Ovary (tissue), 9 donors: Measurements from ENCODE around the gene CTPS2. TPM values are rescaled to one million over a fixed set of nuclear protein-coding genes. Genes with fewer than 3 reads are reported as not detected.

Experiments
- DNase-seq, 5 donors: peaks; one replicate each; pipeline ENCODE4 v3.0.0-alpha.2; 2019 to 2020
- H3K27ac ChIP-seq, 2 donors: fragments of 200-600 bp; one replicate each; pipeline versions ENCODE4 v1.5.1 to v1.8.0; 2019 to 2022
- H3K27me3 ChIP-seq: fragments of 200-600 bp; one replicate; pipeline ENCODE4 v1.8.0; 2022
- H3K36me3 ChIP-seq: fragments of 200-600 bp; sonication (generic); one replicate; pipeline ENCODE4 v1.5.1; 2019
- H3K4me1 ChIP-seq: one replicate; pipeline ENCODE4 v1.8.1; 2013; ENCODE audit warnings: mild to moderate bottlenecking, moderate library complexity; ENCODE audit not compliant: insufficient read depth
- H3K4me3 ChIP-seq: fragments of 200-600 bp; sonication (generic); one replicate; pipeline ENCODE4 v1.5.1; 2017
- H3K9me3 ChIP-seq, 2 donors: fragments of 200-600 bp in 1 of 2; sonication (generic) in 1 of 2; one replicate each; pipeline versions ENCODE4 v1.5.1 to v1.8.1; 2013 to 2019; ENCODE audit warnings: mild to moderate bottlenecking in 1 of 2, moderate library complexity in 1 of 2
- CTCF ChIP-seq, 3 donors: fragments of 450-650 bp in 2 of 3; fragments of 200-600 bp in 1 of 3; IDR thresholded peaks; one replicate each; pipeline versions ENCODE4 v1.5.1 to v1.8.0; 2016 to 2022; ENCODE audit warnings: antibody characterized with exemption in 3 of 3, mild to moderate bottlenecking in 1 of 3
- EP300 ChIP-seq: sonication (generic); formaldehyde crosslinking; IDR thresholded peaks from one replicate; pipeline ENCODE4 v1.6.1; 2017; ENCODE audit warnings: antibody characterized with exemption
- POLR2A ChIP-seq: fragments of 450-650 bp; IDR thresholded peaks from one replicate; pipeline ENCODE4 v1.6.1; 2017; ENCODE audit warnings: antibody characterized with exemption, mild to moderate bottlenecking, moderate library complexity
- WGBS, 3 donors: extraction: QIAGEN DNeasy Blood & Tissue Kit in 1 of 3; methylation state at CpG; one replicate each; pipeline versions ENCODE4 v1.1.5 to v1.1.7; 2013 to 2017; 5-methylcytosine and 5-hydroxymethylcytosine counted together
- intact Hi-C, 4 donors: fragments of 100-400 bp; cut with DNase I; formaldehyde crosslinking; loops; one replicate each; pipeline versions ENCODE4 v1.11.0 to v1.15.1; 2022 to 2023
- polyA plus RNA-seq, 2 donors: library from polyadenylated mRNA; stranded (reverse); fragments of 200-250 nt in 1 of 2; fragments of 350-450 nt in 1 of 2; fragmentation: Illumina TruSeq in 1 of 2; extraction: RNeasy Lipid Tissue Mini Kit (QIAGEN cat#74804) in 1 of 2; gene quantifications; one replicate each; pipeline ENCODE4 v1.2.3, GENCODE V29; 2013 to 2014
- total RNA-seq, 7 donors: library from RNA; depleted of rRNA in 2 of 7; stranded (reverse); fragments of >200 nt in 2 of 7; fragmentation: NEBNext Ultra II Directional in 3 of 7; extraction: Animal tissue kit (Norgen Biotek cat#: 25700) in 3 of 7; gene quantifications; one replicate each; pipeline versions ENCODE4 v1.1.0 to v1.2.4, GENCODE V29; 2016 to 2023
- donor health status: DM: no; HTN: no; CAD: no; lungs with moderate emphysema.
- donor health status: DM: no; HTN: no; CAD: no.
- donor health status: Bipolar disorder and iron deficiency.
- donor health status: DM: yes; HTN: yes; CAD: no.
- donor health status: DM: no; HTN: no; CAD: no.
- donor health status: DM: yes; HTN: yes; CAD: no.

The CTPS2 gene
- total and polyA plus RNA-seq, 9 donors = 10.6 to 26.3 (median 17.2) TPM

DNA sequence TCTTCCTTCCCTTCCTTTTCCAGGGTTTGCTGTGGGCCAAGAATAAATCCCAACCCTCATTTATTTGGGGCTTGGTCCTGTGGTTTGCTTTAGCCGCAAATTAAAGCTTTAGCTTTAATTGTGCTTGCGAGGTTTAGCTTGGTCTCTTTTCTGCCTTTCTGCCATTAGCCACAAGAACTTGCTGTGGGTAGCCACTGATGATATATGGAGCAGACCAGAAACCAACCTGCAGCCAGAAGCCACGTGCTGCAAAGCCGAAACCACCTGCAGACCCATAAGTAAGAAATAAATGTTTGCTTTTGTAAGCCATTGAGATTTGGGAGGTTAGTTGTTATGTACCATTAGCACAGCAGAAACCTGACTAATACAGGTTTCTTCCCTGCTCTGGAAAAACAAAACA lies 152.3 kb downstream of the CTPS2 start:
- DNase-seq = no peak
- TF ChIP-seq EP300 (no peak), POLR2A (no peak), CTCF (IDR thresholded peaks at IDR 0.05) (no peak)
- no peak overlapping the region for H3K4me3 ChIP-seq
- H3K27ac ChIP-seq = no peak overlapping the region
- no peaks in the 10 kb centered on the region for H3K9me3 ChIP-seq
- H3K36me3 ChIP-seq = no peaks in the 10 kb centered on the region
- intact Hi-C loops = no loop called here
- 85 to 89% (median 88%) methylated on average over 4 of the region's 4 CpGs for WGBS, 3 donors
- no peaks in the 10 kb centered on the region for H3K4me1 ChIP-seq
- H3K27me3 ChIP-seq = no peaks in the 10 kb centered on the region

DNA sequence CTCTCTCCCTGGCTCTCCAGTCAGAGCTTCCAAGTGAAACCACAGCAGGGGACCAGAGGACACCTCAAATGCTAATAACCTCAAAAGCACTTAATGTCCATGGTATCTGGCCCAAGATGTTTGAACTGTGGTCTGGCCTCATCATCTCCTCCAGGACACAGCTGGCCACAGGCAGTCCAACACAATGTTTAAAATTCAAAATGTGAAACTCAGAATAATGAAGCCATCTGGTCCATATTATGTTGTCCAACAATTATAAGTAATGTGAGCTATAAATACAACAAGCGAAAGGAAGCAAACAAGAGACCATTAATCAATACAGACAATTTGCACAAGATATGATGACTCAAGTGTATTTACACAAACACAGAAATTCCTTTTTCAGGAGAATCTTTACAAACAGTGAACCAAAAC lies 153.3 kb downstream of the CTPS2 start:
- H3K27ac ChIP-seq = no peak overlapping the region
- H3K27me3 ChIP-seq = no peaks in the 10 kb centered on the region
- DNase-seq = no peak
- intact Hi-C loops = no loop called here
- WGBS, 3 donors = 40 to 63% (median 51%) methylated on average over 1 of the region's 1 CpG
- H3K4me1 ChIP-seq = no peaks in the 10 kb centered on the region
- H3K36me3 ChIP-seq = no peaks in the 10 kb centered on the region
- no peak for TF ChIP-seq CTCF (IDR thresholded peaks at IDR 0.05)
- no peak for TF ChIP-seq EP300
- TF ChIP-seq POLR2A = no peak
- H3K9me3 ChIP-seq = no peaks in the 10 kb centered on the region
- H3K4me3 ChIP-seq = no peak overlapping the region

DNA sequence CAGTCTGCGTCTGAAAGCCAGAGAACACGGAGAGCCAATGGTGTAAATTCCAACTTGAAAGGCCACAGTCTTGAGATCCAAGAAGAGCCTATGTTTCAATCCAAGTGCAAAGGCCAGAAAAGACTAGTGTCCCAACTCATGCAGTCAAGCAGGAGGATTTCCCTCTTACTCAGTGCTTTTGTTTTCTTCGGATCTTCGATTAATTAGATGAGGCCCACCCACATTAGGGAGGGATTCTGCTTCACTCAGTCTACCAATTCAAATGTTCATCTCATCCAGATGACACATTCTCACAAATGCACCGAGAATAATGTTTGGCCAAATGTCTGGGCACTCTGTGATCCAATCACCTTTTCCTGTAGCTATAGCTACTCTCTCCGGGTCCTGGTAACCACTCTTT lies 154.0 kb downstream of the CTPS2 start:
- Histone ChIP-seq H3K27me3 (no peaks in the 10 kb centered on the region), H3K4me1 (no peaks in the 10 kb centered on the region), H3K36me3 (no peaks in the 10 kb centered on the region), H3K9me3 (no peaks in the 10 kb centered on the region), H3K4me3 (no peak overlapping the region), H3K27ac (no peak overlapping the region)
- TF ChIP-seq EP300 (no peak), CTCF (IDR thresholded peaks at IDR 0.05) (no peak), POLR2A (no peak)
- DNase-seq = no peak
- 85 to 87% (median 86%) methylated on average over 6 of the region's 6 CpGs for WGBS, 3 donors
- intact Hi-C loops = no loop called here

- 82 to 90% (median 86%) methylated on average over 3 of the region's 3 CpGs for WGBS, 3 donors
- no peaks in the 10 kb centered on the region for H3K36me3 ChIP-seq
- TF ChIP-seq POLR2A (no peak), EP300 (no peak), CTCF (IDR thresholded peaks at IDR 0.05) (no peak)
- no peaks in the 10 kb centered on the region for H3K27me3 ChIP-seq
- no peak overlapping the region for H3K27ac ChIP-seq
- H3K9me3 ChIP-seq = no peaks in the 10 kb centered on the region
- no peaks in the 10 kb centered on the region for H3K4me1 ChIP-seq
- H3K4me3 ChIP-seq = no peak overlapping the region
- intact Hi-C loops = no loop called here
- DNase-seq = no peak
These were observed 159.9 kb downstream of the CTPS2 start for GRCh38 chrX:16552546-16552945.

GRCh38 chrX:16547644-16548043 lies 164.8 kb downstream of the CTPS2 start:
- no peak for DNase-seq
- Histone ChIP-seq H3K36me3 (no peaks in the 10 kb centered on the region), H3K27me3 (no peaks in the 10 kb centered on the region), H3K4me3 (no peak overlapping the region), H3K4me1 (no peaks in the 10 kb centered on the region), H3K9me3 (no peaks in the 10 kb centered on the region), H3K27ac (no peak overlapping the region)
- TF ChIP-seq CTCF (IDR thresholded peaks at IDR 0.05) (no peak), EP300 (no peak), POLR2A (no peak)
- intact Hi-C loops = no loop called here
- WGBS, 3 donors = 67 to 83% (median 68%) methylated on average over 1 of the region's 1 CpG
